ENCODE measurements around the gene GPR27. TPM values are rescaled to one million over a fixed set of nuclear protein-coding genes. Genes with fewer than 3 reads are reported as not detected.

GPR27 gene
- total RNA-seq, 1 donor from 2014 or later, result 18.3 TPM

DNA sequence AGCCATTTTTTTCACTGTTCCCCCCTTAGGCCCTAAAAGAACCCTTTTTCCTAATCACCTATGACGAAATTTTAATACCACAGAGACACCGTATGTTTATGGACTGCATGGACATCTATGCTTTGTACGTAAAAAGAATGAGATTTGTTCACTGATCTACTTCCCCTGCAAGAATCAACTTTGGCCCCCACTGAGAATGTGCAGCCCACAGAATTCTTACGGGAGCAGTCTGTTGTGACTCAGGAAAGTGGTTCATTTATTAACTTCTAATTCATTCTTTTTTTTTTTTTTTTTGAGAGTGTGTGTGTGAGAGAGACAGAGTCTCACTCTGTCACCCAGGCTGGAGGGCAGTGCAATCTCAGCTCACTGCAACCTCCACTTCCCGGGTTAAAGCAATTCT is 46.1 kb upstream of the GPR27 start:
- no peaks in the 10 kb centered on the region for H3K36me3 Mint-ChIP-seq
- Histone ChIP-seq H3K4me1 (no peaks in the 10 kb centered on the region), H3K79me2 (ENCODE audit: low read depth) (no peaks in the 10 kb centered on the region), H2AFZ (replicated peaks) (no peak overlapping the region), H3K4me2 (no peak overlapping the region), H3K27ac (no peak overlapping the region), H4K20me1 (ENCODE audit: low read depth) (no peaks in the 10 kb centered on the region), H3K9me3 (ENCODE audit: low read depth) (no peaks in the 10 kb centered on the region), H3K27me3 (no peaks in the 10 kb centered on the region), H3K9ac (no peak overlapping the region), H3F3A (ENCODE audit: low read depth) (no peaks in the 10 kb centered on the region), H3K4me3 (no peak overlapping the region), H3K36me3 (no peaks in the 10 kb centered on the region)
- H3K27ac Mint-ChIP-seq, result no peak overlapping the region
- TF ChIP-seq EZH2 (IDR thresholded peaks at IDR 0.05), result no peak
- no peak for TF ChIP-seq CTCF (IDR thresholded peaks at IDR 0.05)
- TF ChIP-seq EZH2phosphoT487 (IDR thresholded peaks at IDR 0.05), result no peak
- H3K9me3 Mint-ChIP-seq, result no peaks in the 10 kb centered on the region
- peaks cover under 1% of the 10 kb centered on the region for H3K27me3 Mint-ChIP-seq (ENCODE audit: insufficient read depth, low read depth)
- no peak for DNase-seq (ENCODE audit: low spot score)
- no peak overlapping the region for H3K4me3 Mint-ChIP-seq
- H3K4me1 Mint-ChIP-seq, result peaks cover 8% of the 10 kb centered on the region

GRCh38 chr3:71708476-71709105 is 45.1 kb upstream of the GPR27 start:
- Histone ChIP-seq H3K4me2 (no peak overlapping the region), H3K27ac (no peak overlapping the region), H3K4me3 (no peak overlapping the region), H3K27me3 (no peaks in the 10 kb centered on the region), H3F3A (ENCODE audit: low read depth) (no peaks in the 10 kb centered on the region), H3K79me2 (ENCODE audit: low read depth) (no peaks in the 10 kb centered on the region), H3K9me3 (ENCODE audit: low read depth) (no peaks in the 10 kb centered on the region), H3K36me3 (no peaks in the 10 kb centered on the region), H3K9ac (no peak overlapping the region), H2AFZ (replicated peaks) (no peak overlapping the region), H4K20me1 (ENCODE audit: low read depth) (no peaks in the 10 kb centered on the region), H3K4me1 (no peaks in the 10 kb centered on the region)
- no peak for TF ChIP-seq CTCF (IDR thresholded peaks at IDR 0.05)
- H3K4me3 Mint-ChIP-seq, result no peak overlapping the region
- H3K36me3 Mint-ChIP-seq, result no peaks in the 10 kb centered on the region
- H3K27me3 Mint-ChIP-seq (ENCODE audit: insufficient read depth, low read depth), result no peaks in the 10 kb centered on the region
- no peaks in the 10 kb centered on the region for H3K9me3 Mint-ChIP-seq
- H3K27ac Mint-ChIP-seq, result no peak overlapping the region
- peaks cover 8% of the 10 kb centered on the region for H3K4me1 Mint-ChIP-seq
- DNase-seq (ENCODE audit: low spot score), result no peak

DNA sequence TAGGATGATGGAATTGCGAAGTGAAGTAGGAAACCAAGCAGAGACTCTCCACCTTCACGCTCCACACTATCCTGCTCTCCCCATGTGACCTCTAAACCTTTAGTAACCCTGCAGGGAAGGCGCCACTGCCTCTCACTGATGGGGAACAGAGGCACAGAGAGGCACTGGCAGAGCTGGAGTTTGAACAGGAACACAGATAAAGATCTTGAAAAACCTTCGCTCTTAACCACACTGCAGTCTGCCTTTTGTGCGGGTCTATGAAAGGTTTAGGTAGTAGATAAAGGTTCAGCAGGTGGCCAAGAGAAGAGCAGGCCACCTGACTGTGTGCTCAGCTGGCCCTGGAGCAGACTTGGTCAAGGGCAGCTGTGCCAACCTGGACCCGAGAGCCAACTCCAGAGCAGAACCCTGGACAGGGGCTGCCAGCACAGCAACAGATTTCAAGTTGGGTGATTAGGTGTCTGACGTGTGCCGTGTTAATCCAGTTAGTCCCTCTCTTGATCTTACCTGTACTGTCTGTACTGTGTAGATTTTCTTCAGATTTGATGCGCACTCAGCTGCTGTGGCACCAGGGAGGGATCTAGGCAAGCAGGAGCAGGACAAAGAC is 43.6 kb upstream of the GPR27 start:
- H3K4me3 ChIP-seq, result no peak overlapping the region
- TF ChIP-seq CTCF (IDR thresholded peaks at IDR 0.05) (no peak), EZH2phosphoT487 (IDR thresholded peaks at IDR 0.05) (no peak), EZH2 (IDR thresholded peaks at IDR 0.05) (no peak)
- H2AFZ ChIP-seq (replicated peaks), result no peak overlapping the region
- no peaks in the 10 kb centered on the region for H4K20me1 ChIP-seq (ENCODE audit: low read depth)
- no peaks in the 10 kb centered on the region for H3K27me3 Mint-ChIP-seq (ENCODE audit: insufficient read depth, low read depth)
- H3F3A ChIP-seq (ENCODE audit: low read depth), result no peaks in the 10 kb centered on the region
- no peaks in the 10 kb centered on the region for H3K4me1 ChIP-seq
- no peak overlapping the region for H3K9ac ChIP-seq
- H3K27ac ChIP-seq, result no peak overlapping the region
- no peak overlapping the region for H3K4me3 Mint-ChIP-seq
- no peaks in the 10 kb centered on the region for H3K79me2 ChIP-seq (ENCODE audit: low read depth)
- no peaks in the 10 kb centered on the region for H3K36me3 ChIP-seq
- no peak overlapping the region for H3K4me2 ChIP-seq
- no peaks in the 10 kb centered on the region for H3K36me3 Mint-ChIP-seq
- peaks cover 5% of the 10 kb centered on the region for H3K4me1 Mint-ChIP-seq
- H3K27ac Mint-ChIP-seq, result no peak overlapping the region
- DNase-seq (ENCODE audit: low spot score), result no peak
- H3K9me3 ChIP-seq (ENCODE audit: low read depth), result no peaks in the 10 kb centered on the region
- H3K9me3 Mint-ChIP-seq, result no peaks in the 10 kb centered on the region
- no peaks in the 10 kb centered on the region for H3K27me3 ChIP-seq
